H9 (cell line): ENCODE data around the gene TMEM220. TPM values are rescaled to one million over a fixed set of nuclear protein-coding genes. Genes with fewer than 3 reads are reported as not detected.

Source experiments
- DNase-seq: peaks from one replicate; pipeline ENCODE4 v3.0.0-alpha.2; 2017
- H2AFZ ChIP-seq: one replicate; pipeline ENCODE4 v1.6.1; 2013; ENCODE audit warnings: mild to moderate bottlenecking, low read length, control low read depth, moderate library complexity
- H2AK5ac ChIP-seq: 2 replicates; pipeline ENCODE4 v1.6.1; 2013; ENCODE audit warnings: low read length, control low read depth, mixed read lengths; ENCODE audit not compliant: insufficient read length
- H2BK120ac ChIP-seq: one replicate; pipeline ENCODE4 v1.6.1; 2013; ENCODE audit warnings: low read depth, mild to moderate bottlenecking, low read length, control low read depth, inconsistent platforms; ENCODE audit not compliant: poor library complexity, severe bottlenecking
- H2BK12ac ChIP-seq: 2 replicates; pipeline ENCODE4 v1.6.1; 2013; ENCODE audit warnings: low read length, control low read depth, mixed read lengths, low read depth; ENCODE audit not compliant: insufficient read length
- H2BK15ac ChIP-seq: 2 replicates; pipeline ENCODE4 v1.6.1; 2013; ENCODE audit warnings: low read depth, low read length, control low read depth
- H2BK20ac ChIP-seq: one replicate; pipeline ENCODE4 v1.6.1; 2013; ENCODE audit warnings: low read depth, mild to moderate bottlenecking, low read length, control low read depth, inconsistent platforms; ENCODE audit not compliant: poor library complexity, severe bottlenecking
- H2BK5ac ChIP-seq: 2 replicates; pipeline ENCODE4 v1.6.1; 2013; ENCODE audit warnings: low read length, control low read depth, mixed read lengths; ENCODE audit not compliant: insufficient read length
- H3K14ac ChIP-seq: 2 replicates; pipeline ENCODE4 v1.6.1; 2013; ENCODE audit warnings: low read length, control low read depth; ENCODE audit not compliant: insufficient read depth
- H3K18ac ChIP-seq: 2 replicates; pipeline ENCODE4 v1.6.1; 2013; ENCODE audit warnings: low read depth, mild to moderate bottlenecking, mixed read lengths, low read length, control low read depth; ENCODE audit not compliant: insufficient read length
- H3K23ac ChIP-seq: 2 replicates; pipeline ENCODE4 v1.6.1; 2013; ENCODE audit warnings: low read length, control low read depth, mixed read lengths, low read depth; ENCODE audit not compliant: insufficient read length
- H3K23me2 ChIP-seq: 2 replicates; pipeline ENCODE4 v1.6.1; 2013; ENCODE audit warnings: low read depth, mild to moderate bottlenecking, mixed read lengths, low read length, control low read depth; ENCODE audit not compliant: insufficient read length, poor library complexity, severe bottlenecking
- H3K27ac ChIP-seq: 2 replicates; pipeline ENCODE4 v1.5.1; 2013; ENCODE audit warnings: low read length, control low read depth, mixed read lengths, low read depth; ENCODE audit not compliant: insufficient read length
- H3K27me3 ChIP-seq: 2 replicates; pipeline ENCODE4 v1.6.1; 2013; ENCODE audit warnings: low read length, control low read depth, inconsistent platforms; ENCODE audit not compliant: insufficient read depth
- H3K4ac ChIP-seq: 2 replicates; pipeline ENCODE4 v1.6.1; 2013; ENCODE audit warnings: low read depth, mild to moderate bottlenecking, control low read depth, inconsistent platforms, low read length, moderate library complexity
- H3K4me1 ChIP-seq: 2 replicates; pipeline ENCODE4 v1.6.1; 2013; ENCODE audit warnings: low read length, control low read depth, inconsistent platforms; ENCODE audit not compliant: insufficient read depth
- H3K4me2 ChIP-seq: 2 replicates; pipeline ENCODE4 v1.6.1; 2013; ENCODE audit warnings: low read length, control low read depth, mixed read lengths; ENCODE audit not compliant: insufficient read length, insufficient read depth
- H3K56ac ChIP-seq: 2 replicates; pipeline ENCODE4 v1.6.1; 2013; ENCODE audit warnings: low read depth, mild to moderate bottlenecking, mixed read lengths, low read length, control low read depth; ENCODE audit not compliant: insufficient read length
- H3K79me1 ChIP-seq: 2 replicates; pipeline ENCODE4 v1.6.1; 2013; ENCODE audit warnings: low read depth, mild to moderate bottlenecking, moderate library complexity, low read length, control low read depth, inconsistent platforms; ENCODE audit not compliant: insufficient read depth, poor library complexity, severe bottlenecking
- H3K79me2 ChIP-seq: 2 replicates; pipeline ENCODE4 v1.6.1; 2013; ENCODE audit warnings: low read length, control low read depth, inconsistent platforms; ENCODE audit not compliant: insufficient read depth
- H3K9ac ChIP-seq: 2 replicates; pipeline ENCODE4 v1.6.1; 2013; ENCODE audit warnings: low read length, control low read depth, mixed read lengths; ENCODE audit not compliant: insufficient read length; ENCODE audit errors: extremely low read depth
- H3K9me3 ChIP-seq: one replicate; pipeline ENCODE4 v1.6.1; 2013; ENCODE audit warnings: low read depth, low read length, inconsistent platforms; ENCODE audit not compliant: control insufficient read depth
- H3T11ph ChIP-seq: one replicate; pipeline ENCODE4 v1.6.1; 2013; ENCODE audit warnings: mild to moderate bottlenecking, low read length, control low read depth, inconsistent platforms
- H4K20me1 ChIP-seq: one replicate; pipeline ENCODE4 v1.6.1; 2013; ENCODE audit not compliant: control insufficient read depth, insufficient read length, insufficient read depth
- H4K5ac ChIP-seq: 2 replicates; pipeline ENCODE4 v1.6.1; 2013; ENCODE audit warnings: low read depth, mild to moderate bottlenecking, mixed read lengths, low read length, control low read depth; ENCODE audit not compliant: insufficient read length
- H4K8ac ChIP-seq: replicated peaks from 2 replicates; pipeline ENCODE4 v1.6.1; 2013; ENCODE audit warnings: low read length, control low read depth, mixed read lengths, low read depth; ENCODE audit not compliant: insufficient read length
- H4K91ac ChIP-seq: 2 replicates; pipeline ENCODE4 v1.6.1; 2013; ENCODE audit warnings: low read depth, mild to moderate bottlenecking, moderate library complexity, mixed read lengths, low read length, control low read depth; ENCODE audit not compliant: insufficient read length
- H3K27ac Mint-ChIP-seq, 3 experiments: 2 replicates in 2 of 3; 3 replicates in 1 of 3; pipeline ENCODE4 v1.8.0; 2020 to 2021; ENCODE audit warnings: mixed read lengths in 3 of 3, mild to moderate bottlenecking in 1 of 3, moderate library complexity in 1 of 3
- H3K27me3 Mint-ChIP-seq: 2 replicates; pipeline ENCODE4 v1.8.0; 2021; ENCODE audit warnings: low read depth, mild to moderate bottlenecking, moderate library complexity, mixed read lengths
- H3K36me3 Mint-ChIP-seq, 3 experiments: 2 replicates in 2 of 3; 3 replicates in 1 of 3; pipeline ENCODE4 v1.8.0; 2020 to 2021; ENCODE audit warnings: low read depth in 3 of 3, mixed read lengths in 3 of 3; ENCODE audit not compliant: insufficient read depth in 1 of 3
- H3K4me1 Mint-ChIP-seq, 2 experiments: 2 replicates each; pipeline ENCODE4 v1.8.0; 2020; ENCODE audit warnings: mixed read lengths in 2 of 2
- H3K4me3 Mint-ChIP-seq, 2 experiments: 2 replicates in 1 of 2; 3 replicates in 1 of 2; pipeline ENCODE4 v1.8.0; 2020 to 2021; ENCODE audit warnings: mild to moderate bottlenecking in 2 of 2, mixed read lengths in 2 of 2, moderate library complexity in 1 of 2
- H3K9me3 Mint-ChIP-seq, 2 experiments: 2 replicates in 1 of 2; 3 replicates in 1 of 2; pipeline ENCODE4 v1.8.0; 2020; ENCODE audit warnings: mild to moderate bottlenecking in 2 of 2, mixed read lengths in 2 of 2, moderate library complexity in 1 of 2
- CTCF ChIP-seq: fragments of 200-600 bp; sonication (generic); conservative IDR thresholded peaks from 3 replicates; pipeline ENCODE4 v1.8.0; 2021; ENCODE audit warnings: antibody characterized with exemption, mild to moderate bottlenecking
- WGBS: extraction: QIAGEN DNeasy Blood & Tissue Kit; methylation state at CpG from one replicate; pipeline ENCODE4 v1.1.7; 2013; ENCODE audit warnings: missing lambda C conversion rate, low lambda C conversion rate, mixed read lengths; ENCODE audit not compliant: insufficient read length; ENCODE audit errors: extremely low coverage; 5-methylcytosine and 5-hydroxymethylcytosine counted together
- total RNA-seq: library from RNA; stranded (reverse); gene quantifications from 2 replicates; pipeline ENCODE4 v1.2.1, GENCODE V29; 2021

Gene TMEM220
- total RNA-seq, 1 experiment from 2014 or later, result 6.1 TPM

GRCh38 chr17:10674704-10675103, 55.1 kb downstream of the TMEM220 start:
- Histone ChIP-seq H3K23ac (no peak overlapping the region), H3K79me2 (no peaks in the 10 kb centered on the region), H3K27ac (no peak overlapping the region), H3K23me2 (no peaks in the 10 kb centered on the region), H3K56ac (no peak overlapping the region), H3K14ac (no peak overlapping the region), H3K9me3 (no peaks in the 10 kb centered on the region), H3T11ph (no peak overlapping the region), H2BK120ac (no peak overlapping the region), H3K79me1 (no peaks in the 10 kb centered on the region), H4K5ac (no peak overlapping the region), H2BK12ac (no peak overlapping the region), H2AK5ac (no peak overlapping the region), H2BK5ac (no peak overlapping the region), H3K9ac (no peak overlapping the region), H3K4me2 (no peak overlapping the region), H3K27me3 (no peaks in the 10 kb centered on the region), H2AFZ (no peak overlapping the region), H3K4me1 (no peaks in the 10 kb centered on the region), H2BK15ac (no peak overlapping the region), H3K4ac (no peak overlapping the region), H2BK20ac (no peak overlapping the region), H3K18ac (no peak overlapping the region), H4K91ac (no peak overlapping the region), H4K8ac (no peak overlapping the region), H4K20me1 (no peaks in the 10 kb centered on the region)
- Mint-ChIP-seq H3K36me3 (peaks cover 9 to 60% (median 35%) of the 10 kb centered on the region in 3 experiments; a peak in 6 of 7 replicates), H3K27ac (peak overlapping the region in 2 of 3 experiments; percentile 51 to 64; a peak in 4 of 7 replicates), H3K4me1 (no peaks in the 10 kb centered on the region), H3K9me3 (no peaks in the 10 kb centered on the region), H3K4me3 (no peak overlapping the region), H3K27me3 (no peaks in the 10 kb centered on the region)
- no CpG with 5 or more reads among the region's 4 CpGs for WGBS
- no peak for DNase-seq
- no peak for TF ChIP-seq CTCF
